Measurements from ENCODE around the gene TTYH2. TPM values are rescaled to one million over a fixed set of nuclear protein-coding genes. Genes with fewer than 3 reads are reported as not detected.

TTYH2 gene
- total RNA-seq, 1 experiment from 2014 or later = 1.5 TPM

DNA sequence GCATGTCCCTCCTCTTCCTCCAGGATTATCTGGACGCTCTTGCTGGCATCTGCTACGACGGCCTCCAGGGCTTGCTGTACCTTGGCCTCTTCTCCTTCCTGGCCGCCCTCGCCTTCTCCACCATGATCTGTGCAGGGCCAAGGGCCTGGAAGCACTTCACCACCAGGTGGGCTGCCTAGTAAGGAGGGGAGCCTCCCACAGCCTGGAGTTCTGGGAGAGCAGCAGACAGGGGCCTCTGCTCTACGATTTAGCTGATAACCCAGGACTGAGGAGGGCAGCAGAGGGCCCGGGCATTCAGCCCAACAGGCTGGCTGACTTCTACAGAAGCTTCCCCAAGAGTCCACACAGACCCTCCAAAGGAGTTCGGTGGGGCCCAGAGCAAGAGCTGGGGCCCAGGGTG lies 38.8 kb downstream of the TTYH2 start:
- ChIA-PET POLR2A (ENCODE audit: unreplicated experiment) (no interaction called here), CTCF (no interaction called here)
- Histone ChIP-seq H3K4me3 (no peak overlapping the region), H3K27ac (no peak overlapping the region), H3K36me3 (ENCODE audit: low read depth) (no peaks in the 10 kb centered on the region), H3K27me3 (ENCODE audit: insufficient read depth, low read depth) (peaks cover 89% of the 10 kb centered on the region), H3K9me3 (ENCODE audit: insufficient read depth, low read depth) (no peaks in the 10 kb centered on the region), H3F3A (ENCODE audit: insufficient read depth, low read depth) (no peaks in the 10 kb centered on the region), H3K79me2 (ENCODE audit: low read depth) (no peaks in the 10 kb centered on the region), H4K20me1 (ENCODE audit: insufficient read depth) (no peaks in the 10 kb centered on the region; the same call in 1 of the 2 replicates), H3K4me1 (replicated peaks; ENCODE audit: insufficient read depth) (no peaks in the 10 kb centered on the region), H3K9me2 (ENCODE audit: insufficient read depth) (no peaks in the 10 kb centered on the region), H3K4me2 (no peak overlapping the region), H2AFZ (no peak overlapping the region)
- intact Hi-C loops (cut with micrococcal nuclease; ENCODE audit: unreplicated experiment) = no loop called here
- TF ChIP-seq EZH2 (IDR thresholded peaks at IDR 0.05; ENCODE audit: low read depth) = no peak
- TF ChIP-seq, protein P1, sequence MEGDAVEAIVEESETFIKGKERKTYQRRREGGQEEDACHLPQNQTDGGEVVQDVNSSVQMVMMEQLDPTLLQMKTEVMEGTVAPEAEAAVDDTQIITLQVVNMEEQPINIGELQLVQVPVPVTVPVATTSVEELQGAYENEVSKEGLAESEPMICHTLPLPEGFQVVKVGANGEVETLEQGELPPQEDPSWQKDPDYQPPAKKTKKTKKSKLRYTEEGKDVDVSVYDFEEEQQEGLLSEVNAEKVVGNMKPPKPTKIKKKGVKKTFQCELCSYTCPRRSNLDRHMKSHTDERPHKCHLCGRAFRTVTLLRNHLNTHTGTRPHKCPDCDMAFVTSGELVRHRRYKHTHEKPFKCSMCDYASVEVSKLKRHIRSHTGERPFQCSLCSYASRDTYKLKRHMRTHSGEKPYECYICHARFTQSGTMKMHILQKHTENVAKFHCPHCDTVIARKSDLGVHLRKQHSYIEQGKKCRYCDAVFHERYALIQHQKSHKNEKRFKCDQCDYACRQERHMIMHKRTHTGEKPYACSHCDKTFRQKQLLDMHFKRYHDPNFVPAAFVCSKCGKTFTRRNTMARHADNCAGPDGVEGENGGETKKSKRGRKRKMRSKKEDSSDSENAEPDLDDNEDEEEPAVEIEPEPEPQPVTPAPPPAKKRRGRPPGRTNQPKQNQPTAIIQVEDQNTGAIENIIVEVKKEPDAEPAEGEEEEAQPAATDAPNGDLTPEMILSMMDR (conservative IDR thresholded peaks at IDR 0.05) = no peak
- BruUV-seq (replicated peaks) = no TSS peak
- no peak for DNase-seq

DNA sequence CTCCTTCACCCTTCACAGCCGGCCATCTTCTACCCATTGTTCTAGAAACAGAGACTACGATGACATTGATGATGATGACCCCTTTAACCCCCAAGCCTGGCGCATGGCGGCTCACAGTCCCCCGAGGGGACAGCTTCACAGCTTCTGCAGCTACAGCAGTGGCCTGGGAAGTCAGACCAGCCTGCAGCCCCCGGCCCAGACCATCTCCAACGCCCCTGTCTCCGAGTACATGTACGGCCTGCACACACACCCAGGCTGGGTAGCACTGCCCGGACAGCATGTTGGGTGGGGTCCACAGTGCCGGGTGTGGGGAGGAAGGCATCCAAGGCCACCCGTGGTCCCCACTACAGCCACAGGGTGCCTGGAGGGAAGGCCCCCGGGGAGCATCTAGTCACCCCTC lies 39.7 kb downstream of the TTYH2 start:
- ChIA-PET POLR2A (ENCODE audit: unreplicated experiment) (no interaction called here), CTCF (no interaction called here)
- no peaks in the 10 kb centered on the region for H3K9me2 ChIP-seq (ENCODE audit: insufficient read depth)
- no peaks in the 10 kb centered on the region; the same call in 1 of the 2 replicates for H4K20me1 ChIP-seq (ENCODE audit: insufficient read depth)
- no peak overlapping the region for H3K4me3 ChIP-seq
- intact Hi-C loops (cut with micrococcal nuclease; ENCODE audit: unreplicated experiment) = no loop called here
- no peaks in the 10 kb centered on the region for H3K79me2 ChIP-seq (ENCODE audit: low read depth)
- H3F3A ChIP-seq (ENCODE audit: insufficient read depth, low read depth) = no peaks in the 10 kb centered on the region
- no peak overlapping the region for H2AFZ ChIP-seq
- no TSS peak for BruUV-seq (replicated peaks)
- H3K27me3 ChIP-seq (ENCODE audit: insufficient read depth, low read depth) = peaks cover 89% of the 10 kb centered on the region
- H3K4me2 ChIP-seq = no peak overlapping the region
- H3K27ac ChIP-seq = no peak overlapping the region
- no peaks in the 10 kb centered on the region for H3K9me3 ChIP-seq (ENCODE audit: insufficient read depth, low read depth)
- H3K4me1 ChIP-seq (replicated peaks; ENCODE audit: insufficient read depth) = no peaks in the 10 kb centered on the region
- no peak for TF ChIP-seq EZH2 (IDR thresholded peaks at IDR 0.05; ENCODE audit: low read depth)
- TF ChIP-seq, protein P1 (conservative IDR thresholded peaks at IDR 0.05) = no peak
- DNase-seq = no peak
- no peaks in the 10 kb centered on the region for H3K36me3 ChIP-seq (ENCODE audit: low read depth)

DNA sequence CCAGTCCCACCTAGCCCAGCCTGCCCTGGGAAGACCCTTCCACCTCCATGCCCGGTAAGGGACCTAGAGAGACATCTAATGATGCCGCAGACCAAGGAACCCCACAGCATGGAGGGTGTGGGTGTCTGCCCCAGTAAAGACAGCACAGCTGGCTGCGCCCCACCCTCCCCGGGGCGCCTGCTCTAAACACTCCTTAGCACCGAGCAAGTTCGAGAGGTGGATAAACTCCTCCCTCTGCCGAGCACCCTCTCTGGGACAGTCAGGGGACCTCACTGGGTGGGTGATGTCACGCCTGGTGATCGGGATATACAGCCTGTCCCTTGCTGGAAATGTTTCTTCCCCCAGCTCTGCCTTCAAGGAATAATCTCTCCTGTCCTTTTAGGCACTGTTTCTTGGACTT lies 43.9 kb downstream of the TTYH2 start:
- H3K36me3 ChIP-seq (ENCODE audit: low read depth) = no peaks in the 10 kb centered on the region
- H3K27ac ChIP-seq = no peak overlapping the region
- no peaks in the 10 kb centered on the region for H4K20me1 ChIP-seq (ENCODE audit: insufficient read depth)
- ChIA-PET CTCF (no interaction called here), POLR2A (ENCODE audit: unreplicated experiment) (no interaction called here)
- TF ChIP-seq, protein P1 (conservative IDR thresholded peaks at IDR 0.05) = no peak
- TF ChIP-seq EZH2 (IDR thresholded peaks at IDR 0.05; ENCODE audit: low read depth) = no peak
- H3K9me3 ChIP-seq (ENCODE audit: insufficient read depth, low read depth) = no peaks in the 10 kb centered on the region
- intact Hi-C loops (cut with micrococcal nuclease; ENCODE audit: unreplicated experiment) = no loop called here
- H2AFZ ChIP-seq = no peak overlapping the region
- no peaks in the 10 kb centered on the region for H3F3A ChIP-seq (ENCODE audit: insufficient read depth, low read depth)
- H3K4me2 ChIP-seq = no peak overlapping the region
- no peaks in the 10 kb centered on the region for H3K79me2 ChIP-seq (ENCODE audit: low read depth)
- no peak for DNase-seq
- no peaks in the 10 kb centered on the region for H3K9me2 ChIP-seq (ENCODE audit: insufficient read depth)
- H3K4me3 ChIP-seq = no peak overlapping the region
- no peaks in the 10 kb centered on the region for H3K4me1 ChIP-seq (replicated peaks; ENCODE audit: insufficient read depth)
- BruUV-seq (replicated peaks) = no TSS peak
- peaks cover 94% of the 10 kb centered on the region for H3K27me3 ChIP-seq (ENCODE audit: insufficient read depth, low read depth)
